ENCODE measurements around the gene UBE2N. TPM values are rescaled to one million over a fixed set of nuclear protein-coding genes. Genes with fewer than 3 reads are reported as not detected.

UBE2N gene
- total and polyA plus RNA-seq, 7 experiments from 2014 or later = 76.6 to 180 (median 78.6) TPM

GRCh38 chr12:93461503-93461902, 19.8 kb upstream of the UBE2N start:
- no peak overlapping the region for H3K4me3 ChIP-seq (ENCODE audit: low read length)
- no peaks in the 10 kb centered on the region for H3K36me3 ChIP-seq (ENCODE audit: control insufficient read depth in 2 of 3, insufficient read depth in 3 of 3, low read length in 3 of 3)
- DNase-seq (no peak), ATAC-seq (no peak)
- Mint-ChIP-seq H3K4me1 (peaks cover 0 to 11% (median 2%) of the 10 kb centered on the region in 7 donors), H3K4me3 (no peak overlapping the region), H3K27me3 (no peaks in the 10 kb centered on the region), H3K9me3 (no peaks in the 10 kb centered on the region), H3K27ac (no peak overlapping the region), H3K36me3 (no peaks in the 10 kb centered on the region)
- H3K27ac ChIP-seq (ENCODE audit: low read depth, low read length) = no peak overlapping the region
- no peaks in the 10 kb centered on the region for H3K9me3 ChIP-seq (ENCODE audit: control insufficient read depth in 2 of 3, low read length in 3 of 3)
- CTCF ChIA-PET = no interaction called here
- intact Hi-C loops (cut with micrococcal nuclease) = loop anchor here in 1 of 2 donors (10.0 kb wide), 1 partner anchor 743 kb away; no protein-coding TSS in a partner anchor
- POLR2A ChIA-PET = no interaction called here
- no peaks in the 10 kb centered on the region for H3K4me1 ChIP-seq (ENCODE audit: control insufficient read depth in 2 of 2, insufficient read depth in 2 of 2, low read length in 2 of 2)
- no peaks in the 10 kb centered on the region for H3K27me3 ChIP-seq (ENCODE audit: control insufficient read depth in 2 of 2, insufficient read depth in 2 of 2, low read length in 2 of 2)

- CTCF ChIA-PET = no interaction called here
- H3K27ac Mint-ChIP-seq = no peak overlapping the region
- no peak overlapping the region for H3K4me3 Mint-ChIP-seq
- H3K4me1 Mint-ChIP-seq = peaks cover 0 to 8% (median 2%) of the 10 kb centered on the region in 7 donors
- DNase-seq (no peak), ATAC-seq (no peak)
- peaks cover 0 to 6% (median 0%) of the 10 kb centered on the region in 5 donors for H3K27me3 Mint-ChIP-seq
- H3K36me3 Mint-ChIP-seq = no peaks in the 10 kb centered on the region
- Histone ChIP-seq H3K36me3 (ENCODE audit: control insufficient read depth in 2 of 3, insufficient read depth in 3 of 3, low read length in 3 of 3) (no peaks in the 10 kb centered on the region), H3K27me3 (ENCODE audit: control insufficient read depth in 2 of 2, insufficient read depth in 2 of 2, low read length in 2 of 2) (no peaks in the 10 kb centered on the region), H3K4me3 (ENCODE audit: low read length) (no peak overlapping the region), H3K9me3 (ENCODE audit: control insufficient read depth in 2 of 3, low read length in 3 of 3) (no peaks in the 10 kb centered on the region), H3K27ac (ENCODE audit: low read depth, low read length) (no peak overlapping the region), H3K4me1 (ENCODE audit: control insufficient read depth in 2 of 2, insufficient read depth in 2 of 2, low read length in 2 of 2) (no peaks in the 10 kb centered on the region)
- intact Hi-C loops (cut with micrococcal nuclease) = loop anchor here in 1 of 2 donors (10.0 kb wide), 1 partner anchor 744 kb away; no protein-coding TSS in a partner anchor
- H3K9me3 Mint-ChIP-seq = no peaks in the 10 kb centered on the region
- POLR2A ChIA-PET = interaction anchor here (1.4 kb wide), 1 partner anchor 18 kb away, joined by 4 read pairs; no protein-coding TSS in a partner anchor
Observed at GRCh38 chr12:93460902-93461301, 19.2 kb upstream of the UBE2N start.

- no peaks in the 10 kb centered on the region for H3K36me3 Mint-ChIP-seq
- peaks cover 0 to 8% (median 2%) of the 10 kb centered on the region in 7 donors for H3K4me1 Mint-ChIP-seq
- no peak overlapping the region for H3K4me3 ChIP-seq (ENCODE audit: low read length)
- no peak for ATAC-seq
- POLR2A ChIA-PET = interaction anchor here (1.0 to 1.4 kb wide), 2 partner anchors 14 to 17 kb away, joined by 4 read pairs; no protein-coding TSS in a partner anchor
- peaks cover 0 to 8% (median 0%) of the 10 kb centered on the region in 5 donors for H3K27me3 Mint-ChIP-seq
- DNase-seq = no peak
- H3K36me3 ChIP-seq (ENCODE audit: control insufficient read depth in 2 of 3, insufficient read depth in 3 of 3, low read length in 3 of 3) = no peaks in the 10 kb centered on the region
- no peak overlapping the region for H3K27ac ChIP-seq (ENCODE audit: low read depth, low read length)
- CTCF ChIA-PET = interaction anchor here (0.7 kb wide), 1 partner anchor 20 kb away, joined by 5 read pairs; no protein-coding TSS in a partner anchor
- intact Hi-C loops (cut with micrococcal nuclease) = loop anchor here in 1 of 2 donors (10.0 kb wide), 1 partner anchor 745 kb away; no protein-coding TSS in a partner anchor
- H3K9me3 ChIP-seq (ENCODE audit: control insufficient read depth in 2 of 3, low read length in 3 of 3) = no peaks in the 10 kb centered on the region
- H3K27me3 ChIP-seq (ENCODE audit: control insufficient read depth in 2 of 2, insufficient read depth in 2 of 2, low read length in 2 of 2) = no peaks in the 10 kb centered on the region
- H3K4me1 ChIP-seq (ENCODE audit: control insufficient read depth in 2 of 2, insufficient read depth in 2 of 2, low read length in 2 of 2) = no peaks in the 10 kb centered on the region
- H3K9me3 Mint-ChIP-seq = no peaks in the 10 kb centered on the region
- no peak overlapping the region for H3K4me3 Mint-ChIP-seq
- H3K27ac Mint-ChIP-seq = no peak overlapping the region
Observed at GRCh38 chr12:93460003-93460402, 18.3 kb upstream of the UBE2N start.

- Histone ChIP-seq H3K27me3 (ENCODE audit: control insufficient read depth in 2 of 2, insufficient read depth in 2 of 2, low read length in 2 of 2) (no peaks in the 10 kb centered on the region), H3K4me3 (ENCODE audit: low read length) (no peak overlapping the region), H3K9me3 (ENCODE audit: control insufficient read depth in 2 of 3, low read length in 3 of 3) (no peaks in the 10 kb centered on the region), H3K27ac (ENCODE audit: low read depth, low read length) (no peak overlapping the region), H3K4me1 (ENCODE audit: control insufficient read depth in 2 of 2, insufficient read depth in 2 of 2, low read length in 2 of 2) (no peaks in the 10 kb centered on the region), H3K36me3 (ENCODE audit: control insufficient read depth in 2 of 3, insufficient read depth in 3 of 3, low read length in 3 of 3) (no peaks in the 10 kb centered on the region)
- no peaks in the 10 kb centered on the region for H3K9me3 Mint-ChIP-seq
- intact Hi-C loops (cut with micrococcal nuclease) = loop anchor here in 1 of 2 donors (1.0 kb wide), 1 partner anchor 11 kb away; no protein-coding TSS in a partner anchor
- DNase-seq (no peak), ATAC-seq (no peak)
- ChIA-PET CTCF (no interaction called here), POLR2A (interaction anchor here (0.6 to 0.9 kb wide), 2 partner anchors 533 to 1725 kb away, joined by 3 read pairs; no protein-coding TSS in a partner anchor)
- H3K4me3 Mint-ChIP-seq = no peak overlapping the region
- H3K27ac Mint-ChIP-seq = no peak overlapping the region
- no peaks in the 10 kb centered on the region for H3K36me3 Mint-ChIP-seq
- peaks cover 0 to 12% (median 0%) of the 10 kb centered on the region in 5 donors for H3K27me3 Mint-ChIP-seq
- H3K4me1 Mint-ChIP-seq = peaks cover 0 to 8% (median under 1%) of the 10 kb centered on the region in 7 donors
Observed at GRCh38 chr12:93459097-93459496, 17.4 kb upstream of the UBE2N start.

- Histone ChIP-seq H3K9me3 (ENCODE audit: control insufficient read depth in 2 of 3, low read length in 3 of 3) (no peaks in the 10 kb centered on the region), H3K4me1 (ENCODE audit: control insufficient read depth in 2 of 2, insufficient read depth in 2 of 2, low read length in 2 of 2) (no peaks in the 10 kb centered on the region), H3K36me3 (ENCODE audit: control insufficient read depth in 2 of 3, insufficient read depth in 3 of 3, low read length in 3 of 3) (no peaks in the 10 kb centered on the region), H3K27ac (ENCODE audit: low read depth, low read length) (no peak overlapping the region), H3K4me3 (ENCODE audit: low read length) (no peak overlapping the region), H3K27me3 (ENCODE audit: control insufficient read depth in 2 of 2, insufficient read depth in 2 of 2, low read length in 2 of 2) (no peaks in the 10 kb centered on the region)
- Mint-ChIP-seq H3K27me3 (peaks cover 0 to 14% (median 0%) of the 10 kb centered on the region in 5 donors), H3K4me1 (peaks cover 0 to 7% (median 1%) of the 10 kb centered on the region in 7 donors), H3K9me3 (no peaks in the 10 kb centered on the region), H3K4me3 (no peak overlapping the region), H3K36me3 (no peaks in the 10 kb centered on the region), H3K27ac (no peak overlapping the region)
- no peak for DNase-seq
- ChIA-PET CTCF (no interaction called here), POLR2A (no interaction called here)
- intact Hi-C loops (cut with micrococcal nuclease) = no loop called here
- ATAC-seq = no peak
Observed at GRCh38 chr12:93456077-93456476, 14.3 kb upstream of the UBE2N start.

- H3K27me3 Mint-ChIP-seq = peaks cover 0 to 14% (median 0%) of the 10 kb centered on the region in 5 donors
- Histone ChIP-seq H3K4me1 (ENCODE audit: control insufficient read depth in 2 of 2, insufficient read depth in 2 of 2, low read length in 2 of 2) (peaks cover 0 to 8% of the 10 kb centered on the region in 2 donors), H3K27ac (ENCODE audit: low read depth, low read length) (no peak overlapping the region), H3K4me3 (ENCODE audit: low read length) (no peak overlapping the region), H3K27me3 (ENCODE audit: control insufficient read depth in 2 of 2, insufficient read depth in 2 of 2, low read length in 2 of 2) (no peaks in the 10 kb centered on the region), H3K36me3 (ENCODE audit: control insufficient read depth in 2 of 3, insufficient read depth in 3 of 3, low read length in 3 of 3) (no peaks in the 10 kb centered on the region), H3K9me3 (ENCODE audit: control insufficient read depth in 2 of 3, low read length in 3 of 3) (no peaks in the 10 kb centered on the region)
- H3K27ac Mint-ChIP-seq = no peak overlapping the region
- H3K4me3 Mint-ChIP-seq = no peak overlapping the region
- POLR2A ChIA-PET = no interaction called here
- ATAC-seq = no peak
- no peaks in the 10 kb centered on the region for H3K9me3 Mint-ChIP-seq
- CTCF ChIA-PET = interaction anchor here (0.6 kb wide), 1 partner anchor 25 kb away, joined by 3 read pairs; no protein-coding TSS in a partner anchor
- intact Hi-C loops (cut with micrococcal nuclease) = no loop called here
- H3K4me1 Mint-ChIP-seq = peaks cover 7 to 16% (median 11%) of the 10 kb centered on the region in 7 donors
- H3K36me3 Mint-ChIP-seq = no peaks in the 10 kb centered on the region
- no peak for DNase-seq
Observed at GRCh38 chr12:93453633-93454032, 11.9 kb upstream of the UBE2N start.

Data from naive thymus-derived CD4-positive, alpha-beta T cell (primary cell).